Endothelial cell of umbilical vein (primary cell): Measurements from ENCODE around the gene SLF2. TPM values are rescaled to one million over a fixed set of nuclear protein-coding genes. Genes with fewer than 3 reads are reported as not detected.

ENCODE experiments used
- BruUV-seq: library from RNA; stranded (reverse); fragments of 400-500 nt; replicated peaks from 2 replicates; lab custom pipeline; 2021; lab: Mats Ljungman, UMichigan
- CTCF ChIA-PET: fragments of 300-600, 350-600 bp; sonication (Branson Sonifier 250); formaldehyde crosslinking; loops from one replicate; lab custom pipeline; 2021; ENCODE audit warnings: antibody characterized with exemption, inconsistent platforms; lab: Charles Lee
- POLR2A ChIA-PET: fragments of 300-600, 350-600 bp; sonication (Branson Sonifier 250); formaldehyde crosslinking; loops from one replicate; lab custom pipeline; 2021; ENCODE audit warnings: antibody characterized with exemption, inconsistent platforms; lab: Charles Lee
- DNase-seq: peaks from one replicate; pipeline ENCODE4 v3.0.0-alpha.2; 2011; ENCODE audit warnings: low read depth, low spot score
- FAIRE-seq: peaks from 2 replicates; lab custom pipeline; 2011; peaks lifted over from hg19 to GRCh38; lab: Jason Lieb, UNC
- H2AFZ ChIP-seq: 2 replicates; pipeline ENCODE4 v1.6.0; 2012; ENCODE audit warnings: low read depth, low read length, control low read depth, inconsistent platforms
- H3K27ac ChIP-seq: 2 replicates; pipeline ENCODE4 v1.5.1; 2011; ENCODE audit warnings: low read depth, mild to moderate bottlenecking, control low read depth, low read length, moderate library complexity; ENCODE audit not compliant: insufficient read depth
- H3K27me3 ChIP-seq, 2 experiments: 2 replicates each; pipeline versions ENCODE4 v1.6.0 to v1.6.1; 2011; ENCODE audit warnings: low read length in 2 of 2, mixed read lengths in 1 of 2; ENCODE audit not compliant: control insufficient read depth in 2 of 2, insufficient read depth in 2 of 2
- H3K36me3 ChIP-seq, 2 experiments: 2 replicates in 1 of 2; 3 replicates in 1 of 2; pipeline ENCODE4 v1.5.1; 2011; ENCODE audit warnings: low read length in 2 of 2, mild to moderate bottlenecking in 1 of 2, moderate library complexity in 1 of 2; ENCODE audit not compliant: control insufficient read depth in 2 of 2, insufficient read depth in 2 of 2; ENCODE audit errors: extremely low read depth in 1 of 2
- H3K4me1 ChIP-seq: 3 replicates; pipeline ENCODE4 v1.5.1; 2011; ENCODE audit warnings: mild to moderate bottlenecking, low read length; ENCODE audit not compliant: control insufficient read depth, insufficient read depth; ENCODE audit errors: extremely low read depth
- H3K4me2 ChIP-seq: 2 replicates; pipeline ENCODE4 v1.6.1; 2011; ENCODE audit warnings: low read length, control low read depth, mixed read lengths; ENCODE audit not compliant: insufficient read depth
- H3K4me3 ChIP-seq, 3 experiments: fragments of 200-600 bp in 1 of 3; sonication (generic), shearing (Covaris generic) in 1 of 3; replicated peaks in 1 of 3; 2 replicates each; pipeline ENCODE4 v1.5.1; 2011 to 2016; ENCODE audit warnings: control low read depth in 3 of 3, low read length in 3 of 3, mild to moderate bottlenecking in 2 of 3, inconsistent platforms in 1 of 3, low read depth in 1 of 3, moderate library complexity in 1 of 3; ENCODE audit not compliant: insufficient read depth in 1 of 3
- H3K79me2 ChIP-seq: 2 replicates; pipeline ENCODE4 v1.6.0; 2012; ENCODE audit warnings: low read length, inconsistent platforms; ENCODE audit not compliant: control insufficient read depth, insufficient read depth
- H3K9ac ChIP-seq: replicated peaks from 2 replicates; pipeline ENCODE3; 2011; ENCODE audit warnings: low read length, control low read depth; ENCODE audit not compliant: insufficient read depth; ENCODE audit errors: extremely low read depth
- H3K9me1 ChIP-seq: replicated peaks from 3 replicates; pipeline ENCODE4 v1.6.0; 2011; ENCODE audit warnings: mild to moderate bottlenecking, low read length; ENCODE audit not compliant: control insufficient read depth, insufficient read depth; ENCODE audit errors: extremely low read depth
- H3K9me3 ChIP-seq: replicated peaks from 2 replicates; pipeline ENCODE4 v1.5.1; 2012; ENCODE audit warnings: low read length, inconsistent platforms; ENCODE audit not compliant: control insufficient read depth, insufficient read depth
- H4K20me1 ChIP-seq: replicated peaks from 2 replicates; pipeline ENCODE3; 2011; ENCODE audit warnings: mild to moderate bottlenecking, low read length; ENCODE audit not compliant: control insufficient read depth, insufficient read depth; ENCODE audit errors: extremely low read depth
- FOS ChIP-seq: IDR thresholded peaks from 2 replicates; pipeline ENCODE4 v1.6.1; 2011; ENCODE audit warnings: mild to moderate bottlenecking, low read length, moderate library complexity, borderline replicate concordance; ENCODE audit not compliant: insufficient read depth
- GATA2 ChIP-seq: IDR thresholded peaks from 2 replicates; pipeline ENCODE4 v1.7.0; 2011; ENCODE audit warnings: low read depth, mild to moderate bottlenecking, moderate library complexity, mixed read lengths, low read length; ENCODE audit not compliant: insufficient read length, insufficient read depth
- POLR2A ChIP-seq: IDR thresholded peaks from 2 replicates; pipeline ENCODE4 v1.6.1; 2012; ENCODE audit warnings: low read depth, mild to moderate bottlenecking, control low read depth, low read length
- POLR2AphosphoS5 ChIP-seq: IDR thresholded peaks from 2 replicates; pipeline ENCODE4 v1.6.1; 2012; ENCODE audit warnings: low read depth, mild to moderate bottlenecking, control low read depth, low read length, moderate library complexity; ENCODE audit not compliant: insufficient read depth
- dilution Hi-C: fragments of 300-500 bp; cut with MboI; formaldehyde crosslinking; loops from one replicate; pipeline ENCODE4 v1.15.0; 2019; ENCODE audit warnings: low sequenced_read_pairs; ENCODE audit not compliant: extremely low pct_ligation_motif_present
- intact Hi-C: fragments of 100-400 bp; cut with micrococcal nuclease; formaldehyde crosslinking; loops from one replicate; pipeline ENCODE4 v1.10.0; 2022
- polyA plus RNA-seq, 4 experiments: library from polyadenylated mRNA; depleted of rRNA in 3 of 4; stranded (reverse) in 3 of 4; unstranded in 1 of 4; fragments of >200 nt; gene quantifications; 2 replicates each; pipeline versions ENCODE4 v1.2.1 to v1.2.3, GENCODE V29; 2011 to 2012; ENCODE audit warnings: missing spikeins in 1 of 4
- total RNA-seq: library from RNA; stranded (reverse); gene quantifications from 2 replicates; pipeline ENCODE4 v1.2.3, GENCODE V29; 2021
- TF ChIP-seq, protein P1 (sequence below): IDR thresholded peaks from 2 replicates; pipeline ENCODE4 v1.6.1; 2011; ENCODE audit not compliant: insufficient read depth, insufficient read length
- TF ChIP-seq, protein P2 (sequence below), 2 donors: IDR thresholded peaks; 1 replicate in 1 of 2; 2 replicates in 1 of 2; pipeline ENCODE4 v1.5.1; 2011; ENCODE audit warnings: low read length in 2 of 2, mild to moderate bottlenecking in 2 of 2, moderate library complexity in 2 of 2, control low read depth in 1 of 2, inconsistent platforms in 1 of 2, low read depth in 1 of 2; ENCODE audit not compliant: insufficient read depth in 1 of 2; ENCODE audit errors: extremely low read depth in 1 of 2

The SLF2 gene
- total and polyA plus RNA-seq, 2 donors (not counting 3 experiments of a cell fraction or from before 2014, with no cell fraction given), result 7.5 to 35.5 TPM

DNA sequence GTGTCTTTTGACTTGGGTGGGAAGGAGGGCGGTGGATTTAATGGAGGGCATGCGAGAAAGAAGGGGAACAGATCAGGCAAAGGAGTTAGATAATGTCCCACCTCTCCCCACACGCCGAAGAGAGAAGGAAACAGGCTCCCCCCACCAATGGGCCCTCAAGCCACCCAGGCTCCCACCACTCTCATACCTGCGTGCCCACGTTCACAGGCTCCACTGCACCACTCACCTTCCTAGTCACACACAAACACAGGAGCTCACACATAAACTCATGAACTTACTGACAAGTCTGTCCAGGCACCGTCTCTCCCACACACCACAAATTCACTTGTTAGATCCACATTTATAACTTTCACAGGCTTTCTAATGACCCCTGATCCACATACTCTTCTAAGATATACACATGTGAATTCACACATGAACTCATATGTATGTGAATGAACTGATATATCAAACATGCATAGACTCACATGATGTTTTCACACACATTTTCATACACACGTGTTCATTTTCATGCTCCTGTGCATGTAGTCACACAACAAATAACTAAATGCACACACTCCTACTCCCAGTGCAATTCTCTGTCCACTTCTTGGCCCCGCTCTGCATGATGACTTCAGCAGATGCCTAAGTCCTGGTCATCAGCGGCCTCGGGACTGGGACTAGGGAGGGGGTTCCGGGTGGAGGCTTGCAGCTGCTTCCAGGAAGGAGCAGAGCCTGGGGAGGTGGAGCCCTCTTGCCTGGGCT is 88.3 kb downstream of the SLF2 start:
- peak overlapping the region in 2 of 3 experiments; percentile 79 to 85 for H3K4me3 ChIP-seq
- peak overlapping the region; percentile 94 for H3K9ac ChIP-seq
- H3K27me3 ChIP-seq, result no peaks in the 10 kb centered on the region
- H3K27ac ChIP-seq, result peak overlapping the region; percentile 83
- no peak for TF ChIP-seq GATA2
- TF ChIP-seq, protein P1, sequence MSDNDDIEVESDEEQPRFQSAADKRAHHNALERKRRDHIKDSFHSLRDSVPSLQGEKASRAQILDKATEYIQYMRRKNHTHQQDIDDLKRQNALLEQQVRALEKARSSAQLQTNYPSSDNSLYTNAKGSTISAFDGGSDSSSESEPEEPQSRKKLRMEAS, result no peak
- TF ChIP-seq FOS, result peak; percentile 35
- TF ChIP-seq POLR2A, result peak; percentile 55
- TF ChIP-seq, protein P2, sequence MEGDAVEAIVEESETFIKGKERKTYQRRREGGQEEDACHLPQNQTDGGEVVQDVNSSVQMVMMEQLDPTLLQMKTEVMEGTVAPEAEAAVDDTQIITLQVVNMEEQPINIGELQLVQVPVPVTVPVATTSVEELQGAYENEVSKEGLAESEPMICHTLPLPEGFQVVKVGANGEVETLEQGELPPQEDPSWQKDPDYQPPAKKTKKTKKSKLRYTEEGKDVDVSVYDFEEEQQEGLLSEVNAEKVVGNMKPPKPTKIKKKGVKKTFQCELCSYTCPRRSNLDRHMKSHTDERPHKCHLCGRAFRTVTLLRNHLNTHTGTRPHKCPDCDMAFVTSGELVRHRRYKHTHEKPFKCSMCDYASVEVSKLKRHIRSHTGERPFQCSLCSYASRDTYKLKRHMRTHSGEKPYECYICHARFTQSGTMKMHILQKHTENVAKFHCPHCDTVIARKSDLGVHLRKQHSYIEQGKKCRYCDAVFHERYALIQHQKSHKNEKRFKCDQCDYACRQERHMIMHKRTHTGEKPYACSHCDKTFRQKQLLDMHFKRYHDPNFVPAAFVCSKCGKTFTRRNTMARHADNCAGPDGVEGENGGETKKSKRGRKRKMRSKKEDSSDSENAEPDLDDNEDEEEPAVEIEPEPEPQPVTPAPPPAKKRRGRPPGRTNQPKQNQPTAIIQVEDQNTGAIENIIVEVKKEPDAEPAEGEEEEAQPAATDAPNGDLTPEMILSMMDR (IDR thresholded peaks at IDR 0.05; ENCODE audit: extremely low read depth in 1 of 2, insufficient read depth in 1 of 2, low read depth in 1 of 2, low read length in 2 of 2), result no peak
- no peak for TF ChIP-seq POLR2AphosphoS5
- H3K4me1 ChIP-seq, result peaks cover 33% of the 10 kb centered on the region
- peak overlapping the region; percentile 59 for H3K4me2 ChIP-seq
- CTCF ChIA-PET, result interaction anchor here (1.6 to 12.6 kb wide), 3 partner anchors 11 to 66 kb away, joined by 3 to 254 read pairs (median 18); no protein-coding TSS in a partner anchor
- no peaks in the 10 kb centered on the region for H4K20me1 ChIP-seq
- H3K36me3 ChIP-seq, result peaks cover 11 to 26% of the 10 kb centered on the region in 2 experiments
- no peaks in the 10 kb centered on the region for H3K9me1 ChIP-seq
- H2AFZ ChIP-seq, result no peak overlapping the region
- POLR2A ChIA-PET, result no interaction called here
- dilution Hi-C loops (no loop called here), intact Hi-C loops (loop anchor here (1.0 kb wide), 1 partner anchor 31 kb away; no protein-coding TSS in a partner anchor)
- peaks cover 34% of the 10 kb centered on the region for H3K79me2 ChIP-seq
- peak; percentile 93 for DNase-seq
- no peaks in the 10 kb centered on the region for H3K9me3 ChIP-seq
- TSS peak; percentile 31 for BruUV-seq
- peak; percentile 98 for FAIRE-seq
